ENCODE results near the gene CTSO. TPM values are rescaled to one million over a fixed set of nuclear protein-coding genes. Genes with fewer than 3 reads are reported as not detected.

CTSO gene
- 23.3 and 25.8 TPM in 2 replicates for total RNA-seq

DNA sequence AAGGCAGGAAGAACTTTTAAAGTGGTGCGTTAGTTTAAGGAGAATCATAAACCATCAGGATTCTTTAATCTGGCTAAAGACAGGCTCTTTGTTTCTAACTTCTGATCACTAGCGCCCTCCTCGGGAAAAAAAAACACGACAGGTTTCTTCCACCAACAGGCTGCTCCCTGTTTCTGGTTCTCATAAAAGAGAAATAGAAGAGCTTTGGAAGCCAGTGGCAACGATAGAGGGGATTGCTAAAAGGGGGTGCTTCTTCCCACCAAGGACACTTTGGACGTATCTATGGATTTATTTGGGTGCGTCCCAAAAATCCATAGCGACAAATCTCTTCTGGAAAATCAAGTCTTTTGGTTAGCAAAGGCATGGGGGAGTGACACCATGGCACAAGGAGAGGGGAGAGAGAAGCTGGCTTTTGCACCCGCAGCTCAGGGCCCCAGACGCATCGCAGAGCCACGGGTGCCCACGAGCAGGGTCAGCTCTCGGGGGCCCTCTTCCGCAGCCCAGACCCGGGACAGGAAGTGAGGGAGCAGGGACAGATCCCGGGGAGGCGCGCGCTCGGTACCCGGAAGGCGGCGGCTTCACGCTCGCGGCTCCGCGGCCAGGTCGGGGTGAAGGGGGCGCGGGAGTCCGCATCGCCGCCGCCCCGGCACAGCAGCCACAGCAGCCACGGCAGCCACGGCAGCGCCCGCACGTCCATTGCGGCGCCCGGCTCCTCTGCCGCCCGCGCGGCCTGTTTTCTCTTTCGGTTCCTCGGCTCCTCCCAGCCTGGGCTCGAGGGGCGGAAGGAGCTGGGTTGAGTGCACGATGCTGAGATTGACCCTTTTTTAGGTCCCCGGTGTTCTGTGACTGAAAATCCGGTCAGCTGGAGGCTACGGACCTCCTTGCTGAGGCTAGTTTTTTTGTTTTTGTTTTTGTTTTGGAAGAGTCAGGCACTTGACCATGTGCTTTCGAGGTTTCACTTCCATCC lies at the start of gene CTSO:
Gene CTSO, minus strand, starts transcription at position 716 of the 967 bp plus-strand sequence. Its CDS starts 19 bp downstream, at position 697.

DNA sequence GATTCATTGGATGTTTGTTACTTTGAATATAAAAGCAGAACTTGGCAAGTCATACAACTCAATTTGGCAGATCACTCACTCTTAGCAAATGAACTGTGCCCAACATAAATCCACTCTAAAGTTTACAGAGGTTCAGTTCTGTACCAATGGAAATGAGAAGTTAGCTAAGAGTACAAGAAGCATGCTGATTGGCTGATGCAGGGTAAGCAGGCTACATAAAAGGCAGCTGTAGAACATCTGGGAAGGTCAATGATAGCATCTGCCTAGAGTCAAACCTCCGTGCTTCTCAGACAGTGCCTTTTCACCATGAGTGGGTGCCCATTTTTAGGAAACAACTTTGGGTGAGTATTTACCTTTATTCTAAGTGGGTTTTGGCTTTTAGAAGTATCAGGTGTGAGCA lies 50.2 kb downstream of the CTSO start, which contains the start of gene TDO2:
Gene TDO2, plus strand, starts transcription at position 244 of the 400 bp plus-strand sequence. Its CDS starts 63 bp downstream, at position 307.

Other genes with a start within 250 kb of the CTSO start
- gene GUCY1B1, start 194.8 kb downstream of the CTSO start, total RNA-seq, result 4.9 and 5.9 TPM in 2 replicates
- not detected in 2 replicates for gene ASIC5, start 87.6 kb downstream of the CTSO start, total RNA-seq
- 0.39 and 0.86 TPM in 2 replicates for gene TDO2, start 50.2 kb downstream of the CTSO start, total RNA-seq